Prostate gland (tissue), 2 donors: ENCODE measurements around the gene KLF11. TPM values are rescaled to one million over a fixed set of nuclear protein-coding genes. Genes with fewer than 3 reads are reported as not detected.

Experiments
- DNase-seq: peaks from one replicate; pipeline ENCODE4 v3.0.0-alpha.2; 2019; ENCODE audit warnings: low spot score
- H3K27ac ChIP-seq, 2 donors: fragments of 200-600 bp; sonication (generic); 2 replicates each; pipeline ENCODE4 v1.5.1; 2017 to 2019
- H3K27me3 ChIP-seq: fragments of 200-600 bp; sonication (generic); replicated peaks from 2 replicates; pipeline ENCODE4 v1.5.1; 2019; ENCODE audit not compliant: insufficient read depth
- H3K36me3 ChIP-seq, 2 donors: fragments of 200-600 bp; sonication (generic); 1 replicate in 1 of 2; 2 replicates in 1 of 2; pipeline versions ENCODE4 v1.5.1 to v1.8.1; 2017 to 2019
- H3K4me1 ChIP-seq: fragments of 200-600 bp; sonication (generic); replicated peaks from 2 replicates; pipeline ENCODE4 v1.5.1; 2019
- H3K4me3 ChIP-seq, 2 donors: fragments of 200-600 bp; sonication (generic); 2 replicates each; pipeline ENCODE4 v1.5.1; 2017 to 2019
- H3K9me3 ChIP-seq: fragments of 200-600 bp; sonication (generic); 2 replicates; pipeline ENCODE4 v1.5.1; 2017
- CTCF ChIP-seq, 4 experiments: fragments of 200-600 bp in 2 of 4; fragments of 450-650 bp in 2 of 4; sonication (generic) in 2 of 4; IDR thresholded peaks; 1 replicate in 3 of 4; 2 replicates in 1 of 4; pipeline ENCODE4 v1.5.1; 2016 to 2019; ENCODE audit warnings: antibody characterized with exemption in 4 of 4, mild to moderate bottlenecking in 2 of 4, moderate library complexity in 2 of 4
- POLR2A ChIP-seq: fragments of 450-650 bp; IDR thresholded peaks from one replicate; pipeline ENCODE4 v1.6.1; 2016; ENCODE audit warnings: antibody characterized with exemption, mild to moderate bottlenecking
- POLR2AphosphoS5 ChIP-seq: sonication (generic); formaldehyde crosslinking; IDR thresholded peaks from one replicate; pipeline ENCODE4 v1.6.1; 2017; ENCODE audit warnings: antibody characterized with exemption
- WGBS: methylation state at CpG from one replicate; pipeline ENCODE4 v1.1.5; 2018; 5-methylcytosine and 5-hydroxymethylcytosine counted together
- intact Hi-C: fragments of 100-400 bp; cut with DNase I; formaldehyde crosslinking; loops from one replicate; pipeline ENCODE4 v1.14.2; 2022
- total RNA-seq, 2 donors: library from RNA; depleted of rRNA; stranded (reverse); fragments of >200 nt; gene quantifications; one replicate each; pipeline ENCODE4 v1.1.0, GENCODE V29; 2016

KLF11 gene
- total RNA-seq, 2 donors from 2014 or later, result 4.3 to 37.9 TPM

- intact Hi-C loops, result no loop called here
- H3K27me3 ChIP-seq, result no peaks in the 10 kb centered on the region
- no peak for DNase-seq
- no peaks in the 10 kb centered on the region for H3K36me3 ChIP-seq
- TF ChIP-seq CTCF (IDR thresholded peaks at IDR 0.05) (no peak), POLR2AphosphoS5 (no peak), POLR2A (no peak)
- H3K4me1 ChIP-seq, result no peaks in the 10 kb centered on the region
- no peaks in the 10 kb centered on the region for H3K9me3 ChIP-seq
- H3K27ac ChIP-seq, result no peak overlapping the region
- 92% methylated on average over 20 of the region's 20 CpGs for WGBS
- no peak overlapping the region for H3K4me3 ChIP-seq
These were observed 44.3 kb upstream of the KLF11 start for GRCh38 chr2:9998916-9999654.

- Histone ChIP-seq H3K27ac (no peak overlapping the region), H3K36me3 (no peaks in the 10 kb centered on the region), H3K9me3 (no peaks in the 10 kb centered on the region), H3K4me1 (no peaks in the 10 kb centered on the region), H3K27me3 (no peaks in the 10 kb centered on the region), H3K4me3 (no peak overlapping the region)
- intact Hi-C loops, result no loop called here
- WGBS, result 94% methylated on average over 1 of the region's 1 CpG
- TF ChIP-seq POLR2AphosphoS5, result no peak
- no peak for TF ChIP-seq POLR2A
- no peak for TF ChIP-seq CTCF (IDR thresholded peaks at IDR 0.05)
- no peak for DNase-seq
These were observed 43.7 kb upstream of the KLF11 start for GRCh38 chr2:9999693-10000092.

- Histone ChIP-seq H3K27me3 (no peaks in the 10 kb centered on the region), H3K4me1 (no peaks in the 10 kb centered on the region), H3K27ac (no peak overlapping the region), H3K4me3 (no peak overlapping the region), H3K9me3 (no peaks in the 10 kb centered on the region), H3K36me3 (no peaks in the 10 kb centered on the region)
- no peak for DNase-seq
- TF ChIP-seq POLR2AphosphoS5, result no peak
- TF ChIP-seq CTCF (IDR thresholded peaks at IDR 0.05), result no peak
- no peak for TF ChIP-seq POLR2A
- intact Hi-C loops, result no loop called here
- WGBS, result 85% methylated on average over 8 of the region's 8 CpGs
These were observed 42.8 kb upstream of the KLF11 start for GRCh38 chr2:10000541-10000940.

- Histone ChIP-seq H3K4me3 (no peak overlapping the region), H3K27ac (no peak overlapping the region), H3K36me3 (no peaks in the 10 kb centered on the region), H3K27me3 (no peaks in the 10 kb centered on the region), H3K9me3 (no peaks in the 10 kb centered on the region), H3K4me1 (no peaks in the 10 kb centered on the region)
- 85% methylated on average over 5 of the region's 5 CpGs for WGBS
- intact Hi-C loops, result no loop called here
- TF ChIP-seq POLR2A (no peak), POLR2AphosphoS5 (no peak), CTCF (IDR thresholded peaks at IDR 0.05) (no peak)
- DNase-seq, result no peak
These were observed 41.8 kb upstream of the KLF11 start for GRCh38 chr2:10001586-10001985.

- DNase-seq, result no peak
- intact Hi-C loops, result no loop called here
- no peak overlapping the region for H3K4me3 ChIP-seq
- H3K27ac ChIP-seq, result no peak overlapping the region
- no peaks in the 10 kb centered on the region for H3K4me1 ChIP-seq
- WGBS, result 89% methylated on average over 5 of the region's 5 CpGs
- no peak for TF ChIP-seq POLR2AphosphoS5
- no peak for TF ChIP-seq CTCF (IDR thresholded peaks at IDR 0.05)
- no peak for TF ChIP-seq POLR2A
- H3K36me3 ChIP-seq, result no peaks in the 10 kb centered on the region
- H3K9me3 ChIP-seq, result no peaks in the 10 kb centered on the region
- H3K27me3 ChIP-seq, result no peaks in the 10 kb centered on the region
These were observed 41.2 kb upstream of the KLF11 start for GRCh38 chr2:10002109-10002508.
